Measurements from ENCODE around the gene CCDC187. TPM values are rescaled to one million over a fixed set of nuclear protein-coding genes. Genes with fewer than 3 reads are reported as not detected.

CCDC187 gene
- polyA plus RNA-seq, 1 donor from 2014 or later = not detected

DNA sequence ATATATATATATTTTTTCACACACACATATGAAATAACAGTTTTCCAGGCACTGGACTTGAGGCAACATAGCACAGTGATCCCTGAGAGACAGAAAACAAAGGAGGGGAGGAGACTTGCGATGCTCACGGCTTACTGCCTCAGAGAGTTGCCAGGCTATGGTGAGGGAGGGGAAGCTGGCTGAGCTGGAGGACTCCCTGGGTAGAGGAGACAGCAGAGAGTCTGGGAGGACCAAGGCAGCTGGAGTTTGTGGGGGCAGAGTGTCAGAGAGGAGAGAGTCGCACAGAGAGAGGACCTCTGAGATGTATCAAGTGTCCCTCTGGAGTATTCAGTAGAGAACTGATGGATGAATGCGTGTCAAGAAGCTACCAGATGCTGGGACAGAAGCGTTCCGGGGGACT lies 35.2 kb downstream of the CCDC187 start:
- no peak overlapping the region for H3K27ac ChIP-seq (ENCODE audit: low read length)
- no peaks in the 10 kb centered on the region for H3K9me3 ChIP-seq (ENCODE audit: low read length)
- no peaks in the 10 kb centered on the region for H3K79me2 ChIP-seq (replicated peaks; ENCODE audit: insufficient read depth, low read length)
- no peak for TF ChIP-seq TAF1 (IDR thresholded peaks at IDR 0.05; ENCODE audit: low read depth)
- TF ChIP-seq, protein P1, sequence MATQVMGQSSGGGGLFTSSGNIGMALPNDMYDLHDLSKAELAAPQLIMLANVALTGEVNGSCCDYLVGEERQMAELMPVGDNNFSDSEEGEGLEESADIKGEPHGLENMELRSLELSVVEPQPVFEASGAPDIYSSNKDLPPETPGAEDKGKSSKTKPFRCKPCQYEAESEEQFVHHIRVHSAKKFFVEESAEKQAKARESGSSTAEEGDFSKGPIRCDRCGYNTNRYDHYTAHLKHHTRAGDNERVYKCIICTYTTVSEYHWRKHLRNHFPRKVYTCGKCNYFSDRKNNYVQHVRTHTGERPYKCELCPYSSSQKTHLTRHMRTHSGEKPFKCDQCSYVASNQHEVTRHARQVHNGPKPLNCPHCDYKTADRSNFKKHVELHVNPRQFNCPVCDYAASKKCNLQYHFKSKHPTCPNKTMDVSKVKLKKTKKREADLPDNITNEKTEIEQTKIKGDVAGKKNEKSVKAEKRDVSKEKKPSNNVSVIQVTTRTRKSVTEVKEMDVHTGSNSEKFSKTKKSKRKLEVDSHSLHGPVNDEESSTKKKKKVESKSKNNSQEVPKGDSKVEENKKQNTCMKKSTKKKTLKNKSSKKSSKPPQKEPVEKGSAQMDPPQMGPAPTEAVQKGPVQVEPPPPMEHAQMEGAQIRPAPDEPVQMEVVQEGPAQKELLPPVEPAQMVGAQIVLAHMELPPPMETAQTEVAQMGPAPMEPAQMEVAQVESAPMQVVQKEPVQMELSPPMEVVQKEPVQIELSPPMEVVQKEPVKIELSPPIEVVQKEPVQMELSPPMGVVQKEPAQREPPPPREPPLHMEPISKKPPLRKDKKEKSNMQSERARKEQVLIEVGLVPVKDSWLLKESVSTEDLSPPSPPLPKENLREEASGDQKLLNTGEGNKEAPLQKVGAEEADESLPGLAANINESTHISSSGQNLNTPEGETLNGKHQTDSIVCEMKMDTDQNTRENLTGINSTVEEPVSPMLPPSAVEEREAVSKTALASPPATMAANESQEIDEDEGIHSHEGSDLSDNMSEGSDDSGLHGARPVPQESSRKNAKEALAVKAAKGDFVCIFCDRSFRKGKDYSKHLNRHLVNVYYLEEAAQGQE (IDR thresholded peaks at IDR 0.05; ENCODE audit: borderline replicate concordance) = no peak
- TF ChIP-seq SMC3 (conservative IDR thresholded peaks at IDR 0.05; ENCODE audit: poor library complexity) = no peak
- no peak for TF ChIP-seq MXI1 (conservative IDR thresholded peaks at IDR 0.05; ENCODE audit: poor library complexity, severe bottlenecking)
- TF ChIP-seq, protein P2, sequence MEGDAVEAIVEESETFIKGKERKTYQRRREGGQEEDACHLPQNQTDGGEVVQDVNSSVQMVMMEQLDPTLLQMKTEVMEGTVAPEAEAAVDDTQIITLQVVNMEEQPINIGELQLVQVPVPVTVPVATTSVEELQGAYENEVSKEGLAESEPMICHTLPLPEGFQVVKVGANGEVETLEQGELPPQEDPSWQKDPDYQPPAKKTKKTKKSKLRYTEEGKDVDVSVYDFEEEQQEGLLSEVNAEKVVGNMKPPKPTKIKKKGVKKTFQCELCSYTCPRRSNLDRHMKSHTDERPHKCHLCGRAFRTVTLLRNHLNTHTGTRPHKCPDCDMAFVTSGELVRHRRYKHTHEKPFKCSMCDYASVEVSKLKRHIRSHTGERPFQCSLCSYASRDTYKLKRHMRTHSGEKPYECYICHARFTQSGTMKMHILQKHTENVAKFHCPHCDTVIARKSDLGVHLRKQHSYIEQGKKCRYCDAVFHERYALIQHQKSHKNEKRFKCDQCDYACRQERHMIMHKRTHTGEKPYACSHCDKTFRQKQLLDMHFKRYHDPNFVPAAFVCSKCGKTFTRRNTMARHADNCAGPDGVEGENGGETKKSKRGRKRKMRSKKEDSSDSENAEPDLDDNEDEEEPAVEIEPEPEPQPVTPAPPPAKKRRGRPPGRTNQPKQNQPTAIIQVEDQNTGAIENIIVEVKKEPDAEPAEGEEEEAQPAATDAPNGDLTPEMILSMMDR (IDR thresholded peaks at IDR 0.05; ENCODE audit: poor library complexity, severe bottlenecking) = no peak
- TF ChIP-seq EZH2 (IDR thresholded peaks at IDR 0.05; ENCODE audit: borderline replicate concordance, insufficient read depth, low read length, poor library complexity, severe bottlenecking) = no peak
- no peak for TF ChIP-seq RAD21 (conservative IDR thresholded peaks at IDR 0.05)
- TF ChIP-seq EP300 (conservative IDR thresholded peaks at IDR 0.05; ENCODE audit: poor library complexity, severe bottlenecking) = no peak
- TF ChIP-seq POLR2AphosphoS5 (IDR thresholded peaks at IDR 0.05) = no peak
- H3F3A ChIP-seq (ENCODE audit: insufficient read depth, low read length, poor library complexity, severe bottlenecking) = no peaks in the 10 kb centered on the region
- no peaks in the 10 kb centered on the region for H3K36me3 ChIP-seq (ENCODE audit: insufficient read depth, low read length)
- no peak overlapping the region for H3K9ac ChIP-seq (ENCODE audit: low read length)
- H3K27me3 ChIP-seq (ENCODE audit: insufficient read depth, low read depth, low read length) = no peaks in the 10 kb centered on the region
- no peaks in the 10 kb centered on the region for H3K9me2 ChIP-seq (ENCODE audit: insufficient read depth, low read length)
- H3K4me3 ChIP-seq (ENCODE audit: low read length) = no peak overlapping the region
- H3K4me2 ChIP-seq (ENCODE audit: low read length) = no peak overlapping the region
- no peak overlapping the region for H2AFZ ChIP-seq (ENCODE audit: low read depth, low read length)
- H4K20me1 ChIP-seq (ENCODE audit: insufficient read depth) = no peaks in the 10 kb centered on the region

- Histone ChIP-seq H3K4me2 (ENCODE audit: low read length) (no peak overlapping the region), H3K4me3 (ENCODE audit: low read length) (no peak overlapping the region), H3K9ac (ENCODE audit: low read length) (no peak overlapping the region), H3K9me3 (ENCODE audit: low read length) (no peaks in the 10 kb centered on the region), H2AFZ (ENCODE audit: low read depth, low read length) (no peak overlapping the region), H3K36me3 (ENCODE audit: insufficient read depth, low read length) (no peaks in the 10 kb centered on the region), H3K9me2 (ENCODE audit: insufficient read depth, low read length) (no peaks in the 10 kb centered on the region), H3K27me3 (ENCODE audit: insufficient read depth, low read depth, low read length) (no peaks in the 10 kb centered on the region), H4K20me1 (ENCODE audit: insufficient read depth) (no peaks in the 10 kb centered on the region), H3K79me2 (replicated peaks; ENCODE audit: insufficient read depth, low read length) (no peaks in the 10 kb centered on the region), H3K27ac (ENCODE audit: low read length) (no peak overlapping the region), H3F3A (ENCODE audit: insufficient read depth, low read length, poor library complexity, severe bottlenecking) (no peaks in the 10 kb centered on the region)
- TF ChIP-seq EZH2 (IDR thresholded peaks at IDR 0.05; ENCODE audit: borderline replicate concordance, insufficient read depth, low read length, poor library complexity, severe bottlenecking) (no peak), RAD21 (conservative IDR thresholded peaks at IDR 0.05) (no peak), TAF1 (IDR thresholded peaks at IDR 0.05; ENCODE audit: low read depth) (no peak), EP300 (conservative IDR thresholded peaks at IDR 0.05; ENCODE audit: poor library complexity, severe bottlenecking) (no peak), POLR2AphosphoS5 (IDR thresholded peaks at IDR 0.05) (no peak), SMC3 (conservative IDR thresholded peaks at IDR 0.05; ENCODE audit: poor library complexity) (no peak), MXI1 (conservative IDR thresholded peaks at IDR 0.05; ENCODE audit: poor library complexity, severe bottlenecking) (no peak)
- TF ChIP-seq, protein P1 (IDR thresholded peaks at IDR 0.05; ENCODE audit: borderline replicate concordance) = no peak
- TF ChIP-seq, protein P2 (IDR thresholded peaks at IDR 0.05; ENCODE audit: poor library complexity, severe bottlenecking) = no peak
Observed at GRCh38 chr9:136268318-136268717, 35.6 kb downstream of the CCDC187 start.

Measured in neural cell (in vitro differentiated cells).